DOHH2 (cell line): ENCODE results near the gene TMEM202.

ENCODE experiments used
- H3F3A ChIP-seq: fragments of 200-600 bp; sonication (generic), shearing (Covaris generic); 2 replicates; pipeline ENCODE4 v1.6.0; 2016; ENCODE audit warnings: antibody characterized with exemption, mild to moderate bottlenecking; ENCODE audit not compliant: control insufficient read depth, insufficient read depth
- H3K27ac ChIP-seq: fragments of 200-600 bp; sonication (generic); 2 replicates; pipeline ENCODE4 v1.5.1; 2014; ENCODE audit warnings: low read depth, mild to moderate bottlenecking, low read length, moderate library complexity
- H3K27me3 ChIP-seq: fragments of 200-600 bp; sonication (generic); 2 replicates; pipeline ENCODE4 v1.6.1; 2014; ENCODE audit warnings: mild to moderate bottlenecking, low read length, mixed read lengths; ENCODE audit not compliant: control insufficient read depth
- H3K36me3 ChIP-seq: fragments of 200-600 bp; sonication (generic); 2 replicates; pipeline ENCODE4 v1.6.1; 2014; ENCODE audit warnings: mild to moderate bottlenecking, low read length, moderate library complexity, mixed read lengths; ENCODE audit not compliant: control insufficient read depth
- H3K4me1 ChIP-seq: fragments of 200-600 bp; sonication (generic); 2 replicates; pipeline ENCODE4 v1.6.1; 2014; ENCODE audit warnings: mild to moderate bottlenecking, low read length, mixed read lengths; ENCODE audit not compliant: control insufficient read depth
- H3K4me2 ChIP-seq: fragments of 200-600 bp; sonication (generic); 2 replicates; pipeline ENCODE4 v1.6.0; 2014; ENCODE audit warnings: mild to moderate bottlenecking, low read length, moderate library complexity
- H3K4me3 ChIP-seq: fragments of 200-600 bp; sonication (generic); 2 replicates; pipeline ENCODE4 v1.5.1; 2014; ENCODE audit warnings: mild to moderate bottlenecking, low read length, mixed read lengths
- H3K79me2 ChIP-seq: fragments of 200-600 bp; sonication (generic); 2 replicates; pipeline ENCODE4 v1.6.1; 2014; ENCODE audit warnings: mild to moderate bottlenecking, low read length, mixed read lengths; ENCODE audit not compliant: control insufficient read depth
- H3K9me2 ChIP-seq: fragments of 200-600 bp; sonication (generic); replicated peaks from 2 replicates; pipeline ENCODE4 v1.6.1; 2014; ENCODE audit warnings: mild to moderate bottlenecking, low read length, mixed read lengths; ENCODE audit not compliant: control insufficient read depth
- H3K9me3 ChIP-seq: fragments of 200-600 bp; sonication (generic); 2 replicates; pipeline ENCODE4 v1.6.1; 2014; ENCODE audit warnings: antibody characterized with exemption, low read length, mixed read lengths; ENCODE audit not compliant: control insufficient read depth, insufficient read depth
- H4K20me1 ChIP-seq: fragments of 200-600 bp; sonication (generic); 2 replicates; pipeline ENCODE4 v1.6.0; 2014; ENCODE audit warnings: low read depth, mild to moderate bottlenecking, antibody characterized with exemption, low read length, moderate library complexity; ENCODE audit not compliant: control insufficient read depth, insufficient read depth
- CTCF ChIP-seq: fragments of 200-600 bp; sonication (generic); IDR thresholded peaks from one replicate; pipeline ENCODE4 v1.5.1; 2014; ENCODE audit warnings: antibody characterized with exemption, mild to moderate bottlenecking, low read depth, low read length; ENCODE audit not compliant: poor library complexity, severe bottlenecking
- EZH2phosphoT487 ChIP-seq: fragments of 200-600 bp; sonication (generic); IDR thresholded peaks from 2 replicates; pipeline ENCODE4 v1.6.1; 2017; ENCODE audit warnings: borderline replicate concordance, mild to moderate bottlenecking, antibody characterized with exemption, low read length, moderate library complexity, mixed read lengths

Gene TMEM202

GRCh38 chr15:72358121-72358520, 40.0 kb upstream of the TMEM202 start:
- Histone ChIP-seq H4K20me1 (no peaks in the 10 kb centered on the region; the same call in 1 of the 2 replicates), H3K27me3 (no peaks in the 10 kb centered on the region), H3K4me1 (no peaks in the 10 kb centered on the region), H3K4me2 (no peak overlapping the region), H3K27ac (no peak overlapping the region), H3F3A (no peaks in the 10 kb centered on the region), H3K9me3 (no peaks in the 10 kb centered on the region), H3K79me2 (peaks cover 20% of the 10 kb centered on the region), H3K36me3 (peaks cover 20% of the 10 kb centered on the region), H3K9me2 (no peaks in the 10 kb centered on the region), H3K4me3 (no peak overlapping the region)
- TF ChIP-seq CTCF (no peak), EZH2phosphoT487 (no peak)

- no peaks in the 10 kb centered on the region for H3K4me1 ChIP-seq
- no peaks in the 10 kb centered on the region for H3K27me3 ChIP-seq
- H3K4me2 ChIP-seq: no peak overlapping the region
- TF ChIP-seq CTCF (no peak), EZH2phosphoT487 (no peak)
- no peaks in the 10 kb centered on the region for H3K9me3 ChIP-seq
- no peak overlapping the region for H3K27ac ChIP-seq
- H3K79me2 ChIP-seq: peaks cover 20% of the 10 kb centered on the region
- no peaks in the 10 kb centered on the region; the same call in 1 of the 2 replicates for H4K20me1 ChIP-seq
- no peaks in the 10 kb centered on the region for H3F3A ChIP-seq
- H3K9me2 ChIP-seq: no peaks in the 10 kb centered on the region
- H3K4me3 ChIP-seq: no peak overlapping the region
- peaks cover 14% of the 10 kb centered on the region; the same call in 1 of the 2 replicates for H3K36me3 ChIP-seq
These were observed 39.4 kb upstream of the TMEM202 start for GRCh38 chr15:72358650-72359171.

- H4K20me1 ChIP-seq: no peaks in the 10 kb centered on the region; the same call in 1 of the 2 replicates
- no peaks in the 10 kb centered on the region for H3K27me3 ChIP-seq
- no peak overlapping the region for H3K4me2 ChIP-seq
- peaks cover 5% of the 10 kb centered on the region for H3K4me1 ChIP-seq
- TF ChIP-seq CTCF (no peak), EZH2phosphoT487 (no peak)
- no peaks in the 10 kb centered on the region for H3K9me2 ChIP-seq
- peaks cover 20% of the 10 kb centered on the region for H3K79me2 ChIP-seq
- no peak overlapping the region for H3K4me3 ChIP-seq
- no peaks in the 10 kb centered on the region for H3F3A ChIP-seq
- no peaks in the 10 kb centered on the region for H3K9me3 ChIP-seq
- H3K27ac ChIP-seq: no peak overlapping the region
- H3K36me3 ChIP-seq: peaks cover 4% of the 10 kb centered on the region; the same call in 1 of the 2 replicates
These were observed 36.9 kb upstream of the TMEM202 start for GRCh38 chr15:72361176-72361575.
